Activated CD8-positive, alpha-beta memory T cell treated with anti-CD3 and anti-CD28 coated beads, Interleukin-2, amount 50 U/mL, for 24 hours (primary cell): ENCODE data around the gene SUV39H2.
"Not testable (repeated sequence)": the region's sequence is repeated elsewhere in the genome, so short reads cannot be mapped to it uniquely, and the experiment has no call there.

Source experiments
- DNase-seq: peaks from one replicate; pipeline ENCODE4 v3.0.0-alpha.2; 2020; ENCODE audit errors: extremely low read depth

The SUV39H2 gene

GRCh38 chr10:14875941-14876340 is 2.7 kb upstream of the SUV39H2 start:
- DNase-seq = no peak

- DNase-seq = no peak
Observed at GRCh38 chr10:14876764-14877163, 1.9 kb upstream of the SUV39H2 start.

- no peak for DNase-seq
Observed at GRCh38 chr10:14879124-14879927, 660 bp downstream of the SUV39H2 start.

GRCh38 chr10:14879928-14880193 is 1.2 kb downstream of the SUV39H2 start:
- no peak for DNase-seq

GRCh38 chr10:14880229-14880628 is 1.6 kb downstream of the SUV39H2 start:
- DNase-seq = no peak

GRCh38 chr10:14884082-14884481 is 5.4 kb downstream of the SUV39H2 start:
- no peak for DNase-seq

DNA sequence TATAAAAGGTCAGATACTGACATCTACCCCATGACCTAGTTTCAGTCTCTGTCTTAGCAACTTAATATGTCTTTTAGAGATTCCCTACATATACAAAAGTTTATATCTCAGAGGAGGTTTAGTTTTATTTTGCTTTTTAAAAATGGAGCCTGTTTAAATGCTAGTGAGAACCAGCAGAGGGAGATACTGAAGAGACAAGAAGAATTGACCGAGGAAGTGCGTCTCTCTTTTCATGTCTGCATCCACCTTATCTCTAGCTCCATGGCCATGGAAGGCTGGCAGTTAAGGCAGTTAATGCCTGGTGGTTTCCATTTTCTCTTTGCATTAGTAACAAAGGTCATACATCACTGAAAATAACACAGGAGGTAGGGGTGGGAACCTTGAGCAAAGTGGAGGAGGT is 10.7 kb downstream of the SUV39H2 start:
- no peak for DNase-seq

DNA sequence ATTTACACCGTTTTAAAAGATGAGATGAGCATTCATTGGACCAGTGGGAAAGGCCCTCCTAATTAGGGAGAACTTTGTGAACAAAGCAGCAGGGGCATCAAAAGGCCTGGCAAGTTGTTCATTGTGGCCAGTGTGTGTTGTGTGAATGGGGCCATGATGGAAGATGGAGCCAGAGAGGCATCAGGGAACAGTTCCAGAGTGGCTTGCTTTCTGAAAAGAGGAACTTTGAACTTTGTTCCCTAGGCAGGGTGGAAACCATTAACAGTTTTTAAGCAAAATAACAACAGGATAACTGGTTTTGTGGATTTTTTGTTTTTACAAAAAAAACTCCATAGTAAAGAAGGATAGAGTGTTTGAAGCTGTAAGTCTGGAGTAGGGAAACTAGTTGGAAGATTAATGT is 12.5 kb downstream of the SUV39H2 start:
- no peak for DNase-seq

GRCh38 chr10:14904316-14904732 is 25.7 kb downstream of the SUV39H2 start:
- no peak for DNase-seq

- no peak for DNase-seq
Observed at GRCh38 chr10:14904864-14905263, 26.2 kb downstream of the SUV39H2 start.

DNA sequence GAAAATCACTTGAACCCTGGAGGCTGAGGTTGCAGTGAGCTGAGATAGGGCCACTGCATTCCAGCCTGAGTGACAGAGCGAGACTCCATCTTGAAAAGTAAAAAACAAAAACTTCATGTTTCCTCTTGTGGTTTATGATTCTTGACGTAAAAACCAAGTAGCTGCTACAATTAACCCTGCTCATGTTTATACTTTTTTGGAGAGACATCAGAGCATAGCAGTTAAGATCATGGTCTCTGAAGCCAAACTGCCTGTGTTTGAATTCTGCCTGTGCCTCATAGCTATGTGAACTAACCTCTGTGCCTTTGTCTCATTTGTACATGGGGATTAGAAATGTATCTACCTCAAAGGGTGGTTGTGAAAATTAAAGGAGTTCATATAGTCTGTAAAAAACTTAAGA is 27.2 kb downstream of the SUV39H2 start:
- DNase-seq = no peak

GRCh38 chr10:14906765-14907164 is 28.1 kb downstream of the SUV39H2 start:
- DNase-seq = no peak

- DNase-seq = not testable (repeated sequence)
Observed at GRCh38 chr10:14907591-14907990, 28.9 kb downstream of the SUV39H2 start.

GRCh38 chr10:14909101-14909500 is 30.4 kb downstream of the SUV39H2 start:
- no peak for DNase-seq

DNA sequence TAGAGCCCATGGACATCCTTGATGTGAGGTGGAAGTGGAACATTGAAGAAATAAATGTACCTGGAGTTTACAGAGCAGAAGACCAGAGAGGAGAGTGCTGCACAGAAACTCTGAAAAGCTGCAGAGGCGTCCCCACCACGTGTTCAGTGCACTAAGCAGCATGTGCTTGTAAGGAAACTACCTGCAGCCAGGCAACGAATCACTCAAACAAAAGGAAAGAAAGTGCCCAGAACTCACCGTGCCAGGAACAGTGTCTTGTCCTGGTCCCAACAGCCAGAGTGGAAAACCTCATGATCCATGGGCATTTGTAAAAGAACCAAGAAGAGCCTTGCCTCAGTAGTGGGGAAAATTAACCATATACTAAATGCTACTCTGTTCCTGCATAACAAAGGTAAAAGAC is 32.3 kb downstream of the SUV39H2 start:
- DNase-seq = no peak

GRCh38 chr10:14911801-14912200 is 33.1 kb downstream of the SUV39H2 start:
- DNase-seq = no peak

- DNase-seq = no peak
Observed at GRCh38 chr10:14916600-14916999, 37.9 kb downstream of the SUV39H2 start.

DNA sequence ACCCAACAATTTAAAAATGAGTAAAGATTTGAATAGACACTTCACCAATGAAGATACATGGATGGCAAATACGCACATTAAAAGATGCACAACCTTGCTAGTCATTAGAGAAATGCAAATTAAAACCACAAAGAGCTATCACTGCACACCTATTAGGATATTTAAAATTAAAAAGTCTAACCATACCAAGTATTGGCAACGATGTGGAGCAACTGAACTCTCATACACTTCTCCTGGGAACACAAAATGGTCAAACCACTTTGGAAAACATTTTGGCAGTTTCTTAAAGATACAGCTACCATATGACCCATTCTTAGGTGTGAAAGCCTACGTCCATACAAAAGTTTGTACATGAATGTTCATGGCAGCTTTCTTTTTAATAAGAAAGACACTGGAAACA is 39.2 kb downstream of the SUV39H2 start:
- no peak for DNase-seq

DNA sequence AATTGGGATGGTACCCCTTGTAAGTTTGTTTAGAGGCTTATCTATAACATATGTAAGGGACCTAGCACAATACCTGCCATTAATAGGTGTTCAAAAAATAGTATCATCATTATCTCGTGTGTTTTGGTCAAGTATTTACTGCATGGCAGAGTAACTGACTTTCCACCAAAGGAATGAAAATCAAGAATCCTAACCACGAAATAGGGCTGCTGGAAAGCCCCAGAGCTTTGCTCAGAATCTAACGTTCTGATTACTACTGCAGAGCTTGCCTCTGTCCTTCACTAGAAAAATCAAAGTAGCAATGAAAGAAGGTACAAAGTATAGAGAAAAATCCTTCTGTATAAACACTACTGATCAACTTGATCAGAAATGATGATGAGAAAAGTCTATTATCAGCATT is 40.3 kb downstream of the SUV39H2 start:
- DNase-seq = no peak

- no peak for DNase-seq
Observed at GRCh38 chr10:14924013-14924412, 45.3 kb downstream of the SUV39H2 start.

GRCh38 chr10:14925268-14925667 is 46.6 kb downstream of the SUV39H2 start:
- DNase-seq = no peak

GRCh38 chr10:14926061-14926470 is 47.4 kb downstream of the SUV39H2 start:
- DNase-seq = no peak

DNA sequence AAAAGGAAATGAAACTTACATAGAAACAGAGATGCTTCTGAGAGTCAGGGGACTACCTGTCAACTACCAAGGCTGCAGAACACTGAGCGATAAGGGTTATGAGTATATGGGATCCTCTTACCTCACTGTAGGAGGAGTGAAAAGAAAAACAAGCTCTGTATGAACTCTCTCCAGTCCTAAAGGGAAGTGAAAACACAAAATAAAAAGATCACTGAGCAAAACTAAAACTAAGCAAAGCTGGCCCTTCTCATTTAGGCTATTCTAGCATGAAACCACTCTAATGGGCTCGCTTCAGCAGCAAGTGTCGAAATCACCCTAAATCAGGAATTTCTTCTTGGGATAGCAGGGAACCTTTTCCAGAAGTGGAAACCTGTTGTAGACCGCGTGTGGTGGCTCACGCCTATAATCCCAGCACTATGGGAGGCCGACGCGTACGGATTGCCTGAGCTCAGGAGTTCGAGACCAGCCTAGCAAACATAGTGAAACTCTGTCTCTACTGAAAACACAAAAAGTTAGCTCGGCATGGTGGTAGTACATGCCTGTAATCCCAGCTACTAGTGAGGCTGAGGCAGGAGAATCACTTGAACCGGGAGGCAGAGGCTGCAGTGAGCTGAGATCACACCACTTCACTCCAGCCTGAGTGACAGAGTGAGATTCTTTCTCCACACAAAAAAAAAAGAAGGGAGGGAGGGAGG is 48.2 kb downstream of the SUV39H2 start:
- DNase-seq = no peak

DNA sequence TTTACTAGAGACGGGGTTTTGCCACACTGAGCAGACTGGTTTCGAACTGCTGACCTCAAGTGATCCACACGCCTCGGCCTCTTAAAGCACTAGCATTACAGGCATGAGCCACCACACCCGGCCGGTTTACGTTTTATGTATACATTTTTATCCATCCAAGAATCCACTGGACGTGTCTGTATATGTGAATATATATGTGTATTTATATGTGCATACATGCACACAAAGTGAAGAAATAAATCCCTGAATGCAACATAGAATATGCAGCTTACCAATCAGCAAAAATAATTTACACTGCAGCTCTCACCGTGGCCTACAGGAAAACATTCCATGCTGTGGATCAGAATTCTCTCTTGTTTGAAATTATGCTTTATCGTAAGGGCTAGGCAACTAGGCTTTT is 51.9 kb downstream of the SUV39H2 start:
- DNase-seq = no peak
